Skeletal muscle satellite cell (primary cell): Measurements from ENCODE around the gene LEKR1.
"Not testable (repeated sequence)": the region's sequence is repeated elsewhere in the genome, so short reads cannot be mapped to it uniquely, and the experiment has no call there.

Experiments used
- H3K27me3 ChIP-seq: 2 replicates; pipeline ENCODE4 v1.7.0; 2013; ENCODE audit warnings: low read length; ENCODE audit not compliant: control insufficient read depth, insufficient read depth
- H3K36me3 ChIP-seq: 2 replicates; pipeline ENCODE4 v1.7.0; 2013; ENCODE audit warnings: mild to moderate bottlenecking, control low read depth, low read length; ENCODE audit not compliant: insufficient read depth
- H3K4me1 ChIP-seq: 2 replicates; pipeline ENCODE4 v1.7.0; 2013; ENCODE audit warnings: low read length; ENCODE audit not compliant: control insufficient read depth, insufficient read depth
- H3K4me2 ChIP-seq: 2 replicates; pipeline ENCODE4 v1.7.0; 2013; ENCODE audit warnings: mild to moderate bottlenecking, low read length
- H3K4me3 ChIP-seq: 2 replicates; pipeline ENCODE4 v1.7.0; 2013; ENCODE audit warnings: low read length
- H3K9ac ChIP-seq: 2 replicates; pipeline ENCODE4 v1.7.0; 2013; ENCODE audit warnings: mild to moderate bottlenecking, low read depth, low read length, moderate library complexity
- H3K9me3 ChIP-seq: replicated peaks from 2 replicates; pipeline ENCODE4 v1.7.0; 2013; ENCODE audit warnings: mild to moderate bottlenecking, control low read depth, low read length

Gene LEKR1

DNA sequence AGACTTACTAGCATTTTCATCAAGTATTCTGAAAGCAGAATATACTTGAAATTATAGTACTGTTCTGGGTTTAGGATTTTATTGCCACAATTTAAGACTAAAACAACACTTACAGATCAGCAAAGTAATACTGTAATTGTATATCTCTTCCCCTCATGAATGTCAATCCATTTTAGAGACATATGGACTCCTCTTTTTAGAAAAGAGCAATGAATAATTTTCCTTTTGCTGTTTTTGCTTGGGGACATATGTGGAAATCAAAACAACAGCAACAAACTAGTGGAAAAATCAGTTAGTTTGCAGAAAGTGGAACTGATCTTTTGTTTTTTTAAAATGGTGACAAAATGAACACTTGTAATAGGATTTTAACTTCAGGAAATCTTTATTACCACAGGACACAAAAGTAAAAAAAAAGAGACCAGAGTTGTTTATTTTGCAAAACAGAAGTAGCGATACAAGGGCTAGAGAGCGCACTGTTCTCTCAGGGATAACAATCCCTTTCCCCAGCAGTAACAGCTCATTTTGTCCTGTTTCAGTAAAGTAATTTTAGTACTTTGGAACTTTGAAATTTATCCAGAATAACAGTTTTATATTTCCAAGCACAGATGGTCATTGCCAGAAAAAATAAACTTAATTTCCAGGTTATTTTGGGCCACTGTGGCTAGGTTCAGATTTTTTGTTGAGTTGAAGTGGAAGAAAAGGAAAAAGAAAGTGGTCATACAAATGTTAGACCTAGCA lies 17.1 kb downstream of the LEKR1 start:
- Histone ChIP-seq H3K4me3 (no peak overlapping the region), H3K27me3 (no peaks in the 10 kb centered on the region), H3K4me1 (peaks cover 9% of the 10 kb centered on the region), H3K4me2 (peak overlapping the region; percentile 35), H3K36me3 (no peaks in the 10 kb centered on the region), H3K9ac (peak overlapping the region; percentile 38), H3K9me3 (no peaks in the 10 kb centered on the region)

DNA sequence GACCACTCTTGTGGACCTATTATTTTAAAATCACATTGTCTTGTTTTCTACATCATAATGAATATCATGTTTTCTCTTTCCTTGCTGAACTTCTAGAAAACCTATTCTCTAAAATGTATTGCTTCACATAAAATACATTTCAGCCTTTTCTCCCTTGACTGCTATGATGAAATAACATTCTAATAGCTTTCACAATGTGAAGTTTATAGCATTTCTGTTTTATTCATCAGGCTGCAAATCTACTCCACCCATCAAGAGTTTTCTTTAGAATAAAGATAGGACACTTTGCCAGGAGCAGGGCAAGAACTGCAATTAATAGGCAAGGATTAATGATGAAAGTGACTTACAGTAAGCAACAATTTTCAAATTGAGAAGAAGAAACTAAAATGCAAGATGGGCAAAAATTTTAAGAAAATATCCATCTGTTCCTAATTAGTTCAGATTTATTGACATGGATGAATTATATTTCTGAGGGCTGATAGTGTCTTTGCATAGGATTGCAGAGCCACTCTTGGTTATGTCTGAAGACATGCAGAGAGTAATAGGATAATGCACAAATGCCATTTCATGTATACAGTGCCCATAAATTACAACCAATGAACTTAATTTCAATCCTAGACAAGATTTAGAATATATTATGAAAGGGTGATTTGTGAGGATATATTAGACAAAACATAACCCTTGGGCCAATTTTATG lies 21.7 kb downstream of the LEKR1 start:
- no peak overlapping the region for H3K4me3 ChIP-seq
- H3K9me3 ChIP-seq, result no peaks in the 10 kb centered on the region
- H3K9ac ChIP-seq, result no peak overlapping the region
- no peak overlapping the region for H3K4me2 ChIP-seq
- H3K27me3 ChIP-seq, result no peaks in the 10 kb centered on the region
- H3K36me3 ChIP-seq, result no peaks in the 10 kb centered on the region
- H3K4me1 ChIP-seq, result peaks cover 9% of the 10 kb centered on the region

DNA sequence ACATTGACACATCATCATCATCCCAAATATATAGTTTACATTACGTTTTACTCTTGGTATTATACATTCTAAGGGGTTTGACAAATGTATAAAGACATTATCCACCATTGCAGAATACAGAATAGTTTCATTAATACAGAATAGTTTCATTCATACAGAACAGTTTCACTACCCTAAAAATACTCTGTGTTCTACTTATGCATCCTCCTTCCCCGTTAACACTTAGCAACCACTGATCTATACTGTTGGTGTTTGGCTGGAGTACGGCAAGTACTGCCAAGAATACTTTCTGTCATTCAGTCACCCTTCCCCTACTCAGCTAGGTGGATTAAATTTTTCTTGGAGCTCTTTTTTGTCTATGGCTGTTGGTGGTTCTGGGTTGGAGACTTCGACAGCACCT lies 33.4 kb downstream of the LEKR1 start:
- Histone ChIP-seq H3K4me2 (no peak overlapping the region), H3K4me1 (peaks cover 3% of the 10 kb centered on the region), H3K36me3 (no peaks in the 10 kb centered on the region), H3K9ac (no peak overlapping the region), H3K27me3 (no peaks in the 10 kb centered on the region), H3K9me3 (no peaks in the 10 kb centered on the region), H3K4me3 (no peak overlapping the region)

DNA sequence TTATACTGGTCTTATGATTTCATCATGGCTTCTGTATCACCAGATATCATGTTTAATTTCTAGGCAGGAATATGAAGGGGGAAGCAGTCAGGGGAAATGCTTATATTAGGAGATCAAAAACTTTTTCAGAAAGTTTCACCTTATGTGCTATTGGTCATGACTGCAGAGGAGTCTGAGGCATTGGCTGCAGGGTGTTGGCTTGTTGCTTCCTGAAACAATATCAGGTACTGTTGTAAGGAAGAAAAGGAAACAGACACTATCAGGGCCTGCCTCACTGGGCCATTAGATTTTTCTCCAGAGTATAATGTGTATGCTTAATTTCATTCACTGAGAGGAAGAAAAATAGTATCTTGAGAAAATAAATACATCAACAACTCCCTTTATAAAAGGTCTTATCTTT lies 34.7 kb downstream of the LEKR1 start:
- Histone ChIP-seq H3K4me2 (no peak overlapping the region), H3K9ac (no peak overlapping the region), H3K9me3 (no peaks in the 10 kb centered on the region), H3K27me3 (no peaks in the 10 kb centered on the region), H3K4me1 (peaks cover 3% of the 10 kb centered on the region), H3K36me3 (no peaks in the 10 kb centered on the region), H3K4me3 (no peak overlapping the region)

DNA sequence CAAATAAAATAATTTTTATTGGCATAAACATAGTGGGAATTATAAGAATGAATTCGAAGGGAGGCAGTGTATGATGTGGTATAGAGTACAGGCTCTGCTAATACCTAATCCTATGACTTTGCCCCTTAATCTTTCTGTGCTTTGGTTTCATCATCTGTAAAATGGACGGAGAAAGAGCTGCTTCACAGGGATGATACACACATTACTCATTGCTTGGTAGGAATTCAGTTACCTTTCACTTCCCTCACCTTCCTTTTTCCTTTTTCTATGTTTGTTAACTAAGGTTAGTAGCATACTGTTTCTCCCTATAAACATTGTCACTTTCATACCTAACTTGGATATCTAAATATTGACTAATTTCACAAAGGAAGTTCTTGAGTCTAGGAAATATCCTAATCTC lies 36.2 kb downstream of the LEKR1 start:
- Histone ChIP-seq H3K9me3 (no peaks in the 10 kb centered on the region), H3K4me2 (no peak overlapping the region), H3K27me3 (no peaks in the 10 kb centered on the region), H3K36me3 (no peaks in the 10 kb centered on the region), H3K4me3 (no peak overlapping the region), H3K9ac (no peak overlapping the region), H3K4me1 (peaks cover 3% of the 10 kb centered on the region)

DNA sequence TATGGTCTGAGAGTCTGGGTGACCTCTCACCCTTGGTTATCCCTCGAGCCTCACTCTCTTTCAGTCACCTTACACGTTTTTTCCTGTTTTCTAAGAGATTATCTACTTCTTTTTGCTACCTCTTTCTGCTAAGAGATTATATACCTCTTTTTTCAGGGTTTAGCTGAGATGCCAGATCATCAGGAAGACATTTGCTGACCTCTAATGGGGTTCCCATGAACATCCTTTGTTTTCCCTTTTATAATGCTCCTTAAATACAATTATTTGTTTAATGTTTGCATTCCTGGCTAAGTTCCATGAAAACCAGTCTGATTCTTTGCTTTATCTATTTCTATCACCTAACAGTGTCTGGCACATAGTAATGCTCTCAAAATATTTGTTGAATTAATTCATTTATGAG lies 39.6 kb downstream of the LEKR1 start:
- Histone ChIP-seq H3K4me2 (no peak overlapping the region), H3K36me3 (no peaks in the 10 kb centered on the region), H3K9ac (no peak overlapping the region), H3K4me3 (no peak overlapping the region), H3K27me3 (no peaks in the 10 kb centered on the region), H3K9me3 (no peaks in the 10 kb centered on the region), H3K4me1 (peaks cover 3% of the 10 kb centered on the region)

DNA sequence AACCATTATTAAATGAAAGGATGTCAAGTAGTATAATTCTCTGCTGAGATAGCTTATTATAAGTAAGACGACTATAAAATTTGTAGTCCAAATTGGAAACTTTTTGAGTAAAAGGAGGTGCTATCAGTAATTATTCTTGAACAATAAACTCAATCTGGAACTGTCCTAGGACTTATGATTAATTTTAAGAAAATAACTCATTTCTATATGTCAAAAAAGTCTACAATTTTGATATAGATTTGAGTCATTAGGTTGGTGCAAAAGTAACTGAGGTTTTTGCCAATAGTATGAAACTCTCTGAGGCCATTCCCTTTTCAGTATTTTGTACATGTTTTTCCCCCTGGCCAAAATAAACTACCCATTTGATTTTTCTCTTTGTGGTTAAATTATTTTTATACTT lies 41.0 kb downstream of the LEKR1 start:
- Histone ChIP-seq H3K9me3 (no peaks in the 10 kb centered on the region), H3K9ac (no peak overlapping the region), H3K27me3 (no peaks in the 10 kb centered on the region), H3K36me3 (no peaks in the 10 kb centered on the region), H3K4me3 (no peak overlapping the region), H3K4me1 (peaks cover 3% of the 10 kb centered on the region), H3K4me2 (no peak overlapping the region)

DNA sequence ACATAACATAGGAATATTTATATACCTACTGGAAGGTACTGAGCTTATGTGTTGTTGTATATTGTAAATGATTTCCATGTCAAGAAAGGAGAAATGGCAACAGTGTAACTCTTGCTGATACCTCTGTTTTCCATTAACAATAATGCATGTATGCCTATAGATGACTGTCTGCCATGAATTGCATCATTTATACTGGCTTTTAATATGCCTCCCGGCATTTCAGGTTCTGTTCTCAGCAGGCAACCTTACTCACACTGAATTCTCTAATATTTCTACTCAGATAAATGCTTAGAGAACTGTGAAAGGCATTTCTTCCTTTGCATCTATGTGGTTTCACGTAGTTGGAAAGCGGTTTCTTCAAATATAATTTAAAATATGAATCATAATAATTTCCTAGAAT lies 41.8 kb downstream of the LEKR1 start:
- Histone ChIP-seq H3K4me1 (peaks cover 3% of the 10 kb centered on the region), H3K4me2 (no peak overlapping the region), H3K27me3 (no peaks in the 10 kb centered on the region), H3K4me3 (no peak overlapping the region), H3K36me3 (no peaks in the 10 kb centered on the region), H3K9ac (no peak overlapping the region), H3K9me3 (no peaks in the 10 kb centered on the region)

DNA sequence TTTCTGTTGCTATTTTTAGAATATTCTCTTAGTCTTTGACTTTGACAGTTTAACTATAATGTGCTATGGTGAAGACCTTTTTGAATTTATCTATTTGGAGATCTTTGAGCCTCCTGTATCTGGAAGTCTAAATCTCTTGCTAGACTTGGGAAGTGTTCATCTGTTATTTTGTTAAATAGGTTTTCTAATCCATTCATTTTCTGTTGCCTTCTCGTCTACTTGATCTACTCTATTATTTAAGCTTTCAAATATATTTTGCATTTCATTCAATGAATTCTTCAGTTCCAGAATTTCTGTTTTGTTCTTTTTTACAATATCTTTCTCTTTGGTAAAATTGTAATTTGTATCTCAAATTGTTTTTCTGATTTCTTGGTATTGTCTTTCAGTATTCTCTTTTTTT lies 47.8 kb downstream of the LEKR1 start:
- H3K9me3 ChIP-seq, result no peaks in the 10 kb centered on the region
- no peaks in the 10 kb centered on the region for H3K36me3 ChIP-seq
- H3K4me3 ChIP-seq, result no peak overlapping the region
- H3K4me1 ChIP-seq, result no peaks in the 10 kb centered on the region
- no peaks in the 10 kb centered on the region for H3K27me3 ChIP-seq
- no peak overlapping the region for H3K9ac ChIP-seq
- H3K4me2 ChIP-seq, result no peak overlapping the region

DNA sequence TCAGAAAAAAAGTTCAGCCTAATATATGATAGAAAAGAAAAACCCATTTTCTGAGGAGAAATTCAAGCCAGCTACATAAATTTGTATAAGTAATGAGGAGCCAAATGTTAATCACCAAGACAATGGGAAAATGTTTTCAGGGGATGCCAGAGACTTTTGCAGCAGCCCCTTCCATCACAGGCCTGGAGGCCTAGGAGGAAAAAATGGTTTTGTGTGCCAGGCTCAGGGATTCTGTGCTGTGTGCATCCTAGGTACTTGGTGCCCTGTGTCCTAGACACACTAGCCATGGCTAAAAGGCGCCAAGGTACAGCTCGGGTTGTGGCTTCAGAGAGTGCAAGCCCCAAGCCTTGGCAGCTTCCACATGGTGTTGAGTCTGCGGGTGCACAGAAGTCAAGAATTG lies 53.3 kb downstream of the LEKR1 start:
- not testable (repeated sequence) for H3K9ac ChIP-seq, H3K4me2 ChIP-seq, H3K36me3 ChIP-seq, H3K4me3 ChIP-seq, H3K4me1 ChIP-seq, H3K9me3 ChIP-seq, H3K27me3 ChIP-seq

DNA sequence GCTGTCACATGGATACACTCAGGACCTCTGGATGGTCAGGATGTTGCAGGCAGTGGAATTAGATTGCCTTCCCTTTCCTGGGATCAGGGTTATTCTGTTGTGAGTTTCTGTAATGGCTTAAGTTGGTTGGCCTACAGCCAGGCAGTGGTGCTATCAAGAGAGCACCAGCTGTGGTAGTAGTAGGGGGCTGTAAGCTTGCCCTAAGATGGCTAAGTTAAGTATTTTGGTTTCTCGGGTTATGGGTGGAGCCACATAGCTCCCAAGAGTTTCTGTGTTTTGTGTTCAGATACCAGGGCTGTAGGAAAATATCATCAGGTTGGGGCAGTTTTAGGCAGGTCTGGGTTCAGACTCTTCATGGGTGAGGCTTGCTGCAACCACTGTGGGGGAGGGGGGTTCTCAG lies 59.6 kb downstream of the LEKR1 start:
- peaks cover 3% of the 10 kb centered on the region for H3K9me3 ChIP-seq
- no peak overlapping the region for H3K4me2 ChIP-seq
- no peak overlapping the region for H3K4me3 ChIP-seq
- no peaks in the 10 kb centered on the region for H3K36me3 ChIP-seq
- no peaks in the 10 kb centered on the region for H3K27me3 ChIP-seq
- H3K9ac ChIP-seq, result no peak overlapping the region
- H3K4me1 ChIP-seq, result no peaks in the 10 kb centered on the region

DNA sequence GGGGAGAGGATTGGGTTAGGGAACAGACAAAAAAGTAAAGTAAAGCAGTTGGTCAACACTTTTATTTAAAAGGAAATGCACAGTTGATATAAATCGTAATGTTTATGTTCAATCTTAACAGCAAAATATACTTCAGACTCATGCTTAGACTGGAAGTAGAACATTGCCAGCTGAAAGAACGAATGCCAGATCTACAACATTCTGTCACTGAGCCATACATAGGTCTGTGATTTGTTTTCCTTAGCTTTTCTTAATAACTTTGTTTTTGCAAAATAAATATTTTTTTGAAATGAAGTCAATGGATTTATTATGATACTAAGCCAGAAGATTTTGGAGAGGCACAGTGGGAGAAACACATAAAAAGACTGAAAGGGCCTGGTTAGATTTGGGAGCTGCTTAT lies 62.0 kb downstream of the LEKR1 start:
- H3K4me2 ChIP-seq, result no peak overlapping the region
- H3K27me3 ChIP-seq, result no peaks in the 10 kb centered on the region
- peaks cover 3% of the 10 kb centered on the region for H3K9me3 ChIP-seq
- H3K4me1 ChIP-seq, result peaks cover 6% of the 10 kb centered on the region
- H3K36me3 ChIP-seq, result no peaks in the 10 kb centered on the region
- H3K4me3 ChIP-seq, result no peak overlapping the region
- no peak overlapping the region for H3K9ac ChIP-seq
